T-cell (primary cell): ENCODE data around the gene IFIT2. TPM values are rescaled to one million over a fixed set of nuclear protein-coding genes. Genes with fewer than 3 reads are reported as not detected.

Experiments
- ATAC-seq, 4 experiments: fragments of 200-7000 bp in 3 of 4; fragments of 150-1000 bp in 1 of 4; cut with Tn5 transposase; replicated peaks in 1 of 4; 1 replicate in 3 of 4; 2 replicates in 1 of 4; pipeline ENCODE4 v1.10.0; 2021; ENCODE audit warnings: moderate library complexity in 3 of 4, mild to moderate bottlenecking in 2 of 4, moderate number of reproducible peaks in 1 of 4
- CTCF ChIA-PET, 2 donors: fragments of 300-600 bp; sonication (Branson Sonifier 250); formaldehyde crosslinking; loops; one replicate each; lab custom pipeline; 2022; ENCODE audit warnings: antibody characterized with exemption in 2 of 2; lab: Charles Lee
- POLR2A ChIA-PET, 2 donors: fragments of 300-600 bp; sonication (Branson Sonifier 250); formaldehyde crosslinking; loops; one replicate each; lab custom pipeline; 2022; ENCODE audit warnings: antibody characterized with exemption in 2 of 2; lab: Charles Lee
- DNase-seq, 35 experiments: peaks; one replicate each; pipeline versions ENCODE4 v3.0.0 to v3.0.0-alpha.2; 2013 to 2023
- H3K27ac ChIP-seq: one replicate; pipeline ENCODE4 v1.5.1; 2013; ENCODE audit warnings: low read length
- H3K27me3 ChIP-seq, 2 experiments: replicated peaks in 1 of 2; 1 replicate in 1 of 2; 2 replicates in 1 of 2; pipeline versions ENCODE4 v1.6.1 to v1.7.0; 2013; ENCODE audit warnings: low read length in 1 of 2, mixed read lengths in 1 of 2; ENCODE audit not compliant: control insufficient read depth in 2 of 2, insufficient read depth in 2 of 2; ENCODE audit errors: extremely low read depth in 1 of 2
- H3K36me3 ChIP-seq, 2 donors: 1 replicate in 1 of 2; 2 replicates in 1 of 2; pipeline versions ENCODE4 v1.6.1 to v1.7.0; 2013; ENCODE audit warnings: low read length in 1 of 2; ENCODE audit not compliant: control insufficient read depth in 2 of 2, insufficient read depth in 1 of 2; ENCODE audit errors: extremely low read depth in 1 of 2
- H3K4me1 ChIP-seq, 2 experiments: 1 replicate in 1 of 2; 2 replicates in 1 of 2; pipeline versions ENCODE4 v1.6.1 to v1.7.0; 2013; ENCODE audit warnings: low read length in 2 of 2, mixed read lengths in 1 of 2; ENCODE audit not compliant: insufficient read depth in 2 of 2, control insufficient read depth in 1 of 2; ENCODE audit errors: extremely low read depth in 1 of 2
- H3K4me3 ChIP-seq, 2 donors: 1 replicate in 1 of 2; 2 replicates in 1 of 2; pipeline versions ENCODE4 v1.5.1 to v1.7.0; 2013; ENCODE audit warnings: mild to moderate bottlenecking in 2 of 2, low read length in 1 of 2, moderate library complexity in 1 of 2; ENCODE audit not compliant: control insufficient read depth in 1 of 2; ENCODE audit errors: extremely low read depth in 1 of 2
- H3K9me3 ChIP-seq: 2 replicates; pipeline ENCODE4 v1.7.0; 2013
- H3K27ac Mint-ChIP-seq, 2 donors: one replicate each; pipeline ENCODE4 v1.8.0; 2020 to 2021; ENCODE audit warnings: mild to moderate bottlenecking in 2 of 2, mixed read lengths in 2 of 2
- H3K27me3 Mint-ChIP-seq, 2 donors: one replicate each; pipeline ENCODE4 v1.8.0; 2021 to 2022; ENCODE audit warnings: mixed read lengths in 2 of 2
- H3K36me3 Mint-ChIP-seq: one replicate; pipeline ENCODE4 v1.8.0; 2021; ENCODE audit warnings: mixed read lengths
- H3K4me1 Mint-ChIP-seq, 3 donors: one replicate each; pipeline ENCODE4 v1.8.0; 2020 to 2022; ENCODE audit warnings: mixed read lengths in 3 of 3, mild to moderate bottlenecking in 1 of 3
- H3K4me3 Mint-ChIP-seq, 3 donors: one replicate each; pipeline ENCODE4 v1.8.0; 2020 to 2022; ENCODE audit warnings: mild to moderate bottlenecking in 3 of 3, mixed read lengths in 3 of 3, moderate library complexity in 3 of 3
- H3K9me3 Mint-ChIP-seq, 3 donors: one replicate each; pipeline ENCODE4 v1.8.0; 2020 to 2022; ENCODE audit warnings: mixed read lengths in 3 of 3
- WGBS: methylation state at CpG from one replicate; pipeline ENCODE4 v1.1.5; 2013; ENCODE audit warnings: missing lambda C conversion rate; ENCODE audit not compliant: insufficient coverage; 5-methylcytosine and 5-hydroxymethylcytosine counted together
- total RNA-seq, 35 experiments: library from RNA in 6 of 35; stranded (reverse) in 6 of 35; fragments of 120-200 nt in 1 of 35; gene quantifications; one replicate each; pipeline versions ENCODE4 v1.2.1 to v1.2.4 and lab custom pipeline; 2013 to 2026

Gene IFIT2
- total RNA-seq, 5 donors from 2014 or later (not counting 1 experiment from before 2014, with no cell fraction given) = 6.4 to 13.9 (median 6.8) TPM

DNA sequence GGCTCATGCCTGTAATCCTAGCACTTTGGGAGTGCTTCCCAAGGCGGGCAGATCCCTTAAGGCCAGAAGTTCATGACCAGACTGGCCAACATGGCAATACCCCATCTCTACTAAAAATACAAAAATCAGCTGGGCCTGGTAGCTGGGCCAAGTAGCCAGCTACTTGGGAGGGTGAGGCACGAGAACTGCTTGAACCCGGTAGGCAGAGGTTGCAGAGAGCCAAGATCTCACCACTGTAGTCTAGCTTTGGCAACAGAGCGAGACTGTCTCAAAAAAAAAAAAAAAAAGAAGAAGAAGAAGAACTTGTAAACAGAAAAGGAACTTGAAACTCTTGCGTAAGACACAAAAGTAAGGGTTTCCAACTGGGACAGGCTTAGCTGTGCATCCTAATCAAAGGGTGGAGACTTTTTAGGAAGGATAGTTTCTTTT lies 5.6 kb upstream of the IFIT2 start:
- Mint-ChIP-seq H3K27me3 (no peaks in the 10 kb centered on the region), H3K4me1 (peaks cover 14 to 47% (median 19%) of the 10 kb centered on the region in 3 donors), H3K9me3 (peaks cover 7 to 10% (median 8%) of the 10 kb centered on the region in 3 donors), H3K36me3 (peaks cover 7% of the 10 kb centered on the region), H3K27ac (no peak overlapping the region), H3K4me3 (no peak overlapping the region)
- H3K27me3 ChIP-seq = no peaks in the 10 kb centered on the region
- H3K9me3 ChIP-seq = no peaks in the 10 kb centered on the region
- ChIA-PET CTCF (interaction anchor here in 1 of 2 donors (0.7 kb wide), 2 partner anchors 91 to 99 kb away, joined by 3 to 7 read pairs; no protein-coding TSS in a partner anchor), POLR2A (interaction anchor here (0.7 kb wide), 2 partner anchors 46 to 1047 kb away, joined by 5 to 9 read pairs; no protein-coding TSS in a partner anchor)
- H3K4me3 ChIP-seq = no peak overlapping the region
- no peaks in the 10 kb centered on the region for H3K36me3 ChIP-seq
- no peak for DNase-seq
- WGBS = 100% methylated on average over 2 of the region's 5 CpGs
- no peak for ATAC-seq
- peaks cover 6% of the 10 kb centered on the region in 2 experiments for H3K4me1 ChIP-seq
- H3K27ac ChIP-seq = no peak overlapping the region

DNA sequence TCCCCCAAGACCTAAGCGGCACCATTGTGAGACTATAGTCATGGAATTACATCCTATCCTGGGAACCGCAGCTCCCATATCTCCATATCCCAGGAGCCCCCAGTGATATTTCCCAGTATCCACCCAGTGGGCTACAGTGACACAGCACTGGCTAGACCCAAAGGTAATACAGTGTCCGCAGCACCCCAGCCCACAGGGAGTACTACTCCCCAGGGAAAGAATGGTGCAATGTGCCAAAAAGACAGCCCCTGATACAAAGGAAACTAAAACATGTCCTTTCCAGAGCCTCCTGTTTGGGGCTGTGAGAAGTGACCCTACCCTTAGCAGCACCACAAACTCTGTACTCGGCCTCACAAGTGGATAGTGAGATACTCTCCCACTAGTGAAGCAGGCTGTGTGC lies 4.5 kb upstream of the IFIT2 start:
- peaks cover 16 to 51% (median 25%) of the 10 kb centered on the region in 3 donors for H3K4me1 Mint-ChIP-seq
- H3K27me3 ChIP-seq = no peaks in the 10 kb centered on the region
- no peak overlapping the region for H3K4me3 ChIP-seq
- no peak overlapping the region for H3K4me3 Mint-ChIP-seq
- ATAC-seq (no peak), DNase-seq (no peak)
- H3K4me1 ChIP-seq = peaks cover 7 to 10% of the 10 kb centered on the region in 2 experiments
- no peak overlapping the region for H3K27ac ChIP-seq
- H3K36me3 ChIP-seq = no peaks in the 10 kb centered on the region
- ChIA-PET CTCF (no interaction called here), POLR2A (no interaction called here)
- no peaks in the 10 kb centered on the region for H3K27me3 Mint-ChIP-seq
- H3K9me3 ChIP-seq = no peaks in the 10 kb centered on the region
- 100% methylated on average over 3 of the region's 4 CpGs for WGBS
- no peak overlapping the region for H3K27ac Mint-ChIP-seq
- H3K36me3 Mint-ChIP-seq = peaks cover 7% of the 10 kb centered on the region
- H3K9me3 Mint-ChIP-seq = peaks cover 7 to 10% (median 8%) of the 10 kb centered on the region in 3 donors

DNA sequence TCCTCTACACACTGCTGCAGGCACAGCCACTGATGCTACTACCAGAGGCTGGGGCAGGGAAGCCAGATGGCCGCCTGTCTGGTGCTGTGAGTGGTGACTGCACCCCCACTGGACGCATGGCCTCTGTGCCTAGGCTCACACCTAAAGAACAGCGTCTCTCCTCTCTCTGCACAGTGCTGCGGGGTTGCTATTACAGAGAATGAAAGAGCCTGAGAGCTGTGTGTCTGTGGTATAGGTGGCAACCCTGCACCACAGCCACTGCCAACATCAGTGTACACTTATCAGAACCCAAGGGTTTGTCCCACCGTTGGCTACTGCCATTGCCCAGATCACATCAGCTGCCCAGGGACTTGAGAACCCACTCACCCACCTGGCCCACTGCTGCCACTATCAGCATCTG lies 4.1 kb upstream of the IFIT2 start:
- ATAC-seq (no peak), DNase-seq (no peak)
- H3K4me3 Mint-ChIP-seq = no peak overlapping the region
- H3K27me3 Mint-ChIP-seq = no peaks in the 10 kb centered on the region
- H3K4me1 Mint-ChIP-seq = peaks cover 20 to 55% (median 30%) of the 10 kb centered on the region in 3 donors
- POLR2A ChIA-PET = no interaction called here
- Histone ChIP-seq H3K4me1 (peaks cover 10 to 14% of the 10 kb centered on the region in 2 experiments), H3K4me3 (no peak overlapping the region), H3K27ac (no peak overlapping the region), H3K9me3 (no peaks in the 10 kb centered on the region), H3K36me3 (no peaks in the 10 kb centered on the region), H3K27me3 (no peaks in the 10 kb centered on the region)
- peaks cover 7 to 10% (median 8%) of the 10 kb centered on the region in 3 donors for H3K9me3 Mint-ChIP-seq
- no peak overlapping the region for H3K27ac Mint-ChIP-seq
- CTCF ChIA-PET = no interaction called here
- WGBS = 90% methylated on average over 3 of the region's 5 CpGs
- H3K36me3 Mint-ChIP-seq = peaks cover 7% of the 10 kb centered on the region

DNA sequence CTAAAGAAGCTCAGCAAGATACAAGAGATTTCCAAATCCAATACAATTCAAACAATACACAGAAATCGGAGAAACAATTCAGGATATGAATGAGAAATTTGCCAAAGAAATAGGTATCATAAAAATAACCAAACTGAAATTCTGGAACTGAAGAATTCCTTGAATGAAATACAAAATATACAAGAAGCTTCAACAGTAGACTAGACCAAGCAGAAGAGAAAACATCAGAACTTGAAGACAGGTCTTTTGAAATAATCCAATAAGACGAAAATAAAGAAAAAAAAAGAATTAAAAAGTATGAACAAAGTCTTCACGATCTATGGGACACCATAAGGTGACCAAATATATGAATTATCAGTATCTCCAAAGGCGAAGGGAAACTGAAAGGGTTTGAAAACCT lies 2.8 kb upstream of the IFIT2 start:
- ChIA-PET CTCF (no interaction called here), POLR2A (no interaction called here)
- Histone ChIP-seq H3K4me1 (peaks cover 20 to 22% of the 10 kb centered on the region in 2 experiments), H3K27me3 (no peaks in the 10 kb centered on the region), H3K27ac (no peak overlapping the region), H3K4me3 (no peak overlapping the region), H3K9me3 (no peaks in the 10 kb centered on the region), H3K36me3 (no peaks in the 10 kb centered on the region)
- H3K36me3 Mint-ChIP-seq = peaks cover 15% of the 10 kb centered on the region
- peak overlapping the region; percentile 5 to 76 for H3K27ac Mint-ChIP-seq
- no peaks in the 10 kb centered on the region for H3K27me3 Mint-ChIP-seq
- no peak overlapping the region for H3K4me3 Mint-ChIP-seq
- peaks cover 27 to 61% (median 36%) of the 10 kb centered on the region in 3 donors for H3K4me1 Mint-ChIP-seq
- ATAC-seq (no peak), DNase-seq (no peak)
- whole genome bisulfite sequencing = no CpG with 5 or more reads among the region's 4 CpGs
- peaks cover 7 to 10% (median 8%) of the 10 kb centered on the region in 3 donors for H3K9me3 Mint-ChIP-seq

DNA sequence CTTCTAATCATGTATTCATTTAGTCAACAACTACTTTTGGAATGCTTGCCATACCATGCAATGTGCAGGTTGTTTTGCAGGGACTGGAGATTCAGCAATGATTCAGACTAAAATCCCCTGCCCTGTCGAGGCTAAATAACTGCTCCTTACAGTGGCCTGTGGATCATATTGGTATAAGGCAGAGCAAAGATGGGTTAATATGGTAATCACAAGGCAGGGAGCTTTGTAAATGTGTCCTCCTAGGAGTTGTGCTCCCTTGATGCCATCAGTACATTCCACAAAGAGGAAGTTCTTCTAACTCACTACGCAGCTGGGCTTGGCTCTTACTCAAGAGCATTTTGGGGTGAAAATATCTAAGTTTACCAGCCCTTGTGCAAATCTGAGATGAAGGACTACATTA lies 614 bp upstream of the IFIT2 start:
- peaks cover 34% of the 10 kb centered on the region for H3K36me3 Mint-ChIP-seq
- peak in 6 of 35 experiments; percentile 6 to 53 (median 16) for DNase-seq
- H3K9me3 Mint-ChIP-seq = peaks cover 7 to 10% (median 10%) of the 10 kb centered on the region in 3 donors
- Histone ChIP-seq H3K36me3 (peaks cover 0 to 6% of the 10 kb centered on the region in 2 donors), H3K9me3 (no peaks in the 10 kb centered on the region), H3K4me1 (peaks cover 22% of the 10 kb centered on the region in 2 experiments), H3K27me3 (no peaks in the 10 kb centered on the region), H3K27ac (peak overlapping the region; percentile 90), H3K4me3 (peak overlapping the region; percentile 64 to 83)
- WGBS = 17% methylated on average over 1 of the region's 2 CpGs
- H3K4me3 Mint-ChIP-seq = peak overlapping the region; percentile 85 to 96 (median 88)
- POLR2A ChIA-PET = interaction anchor here (0.5 to 2.2 kb wide), 8 partner anchors 27 to 1572 kb away, joined by 3 to 10 read pairs (median 5); partner anchors contain the start of genes IFIT1 (in 1 of the 2) and IFIT3 (in 1 of the 2)
- H3K4me1 Mint-ChIP-seq = peaks cover 31 to 59% (median 39%) of the 10 kb centered on the region in 3 donors
- peak; percentile 16 to 57 (median 48) for ATAC-seq
- H3K27me3 Mint-ChIP-seq = no peaks in the 10 kb centered on the region
- peak overlapping the region; percentile 98 to 99 for H3K27ac Mint-ChIP-seq
- CTCF ChIA-PET = interaction anchor here in 1 of 2 donors (0.7 to 1.9 kb wide), 7 partner anchors 27 to 118 kb away, joined by 3 to 15 read pairs (median 4); partner anchors contain the start of genes IFIT3 and IFIT5

DNA sequence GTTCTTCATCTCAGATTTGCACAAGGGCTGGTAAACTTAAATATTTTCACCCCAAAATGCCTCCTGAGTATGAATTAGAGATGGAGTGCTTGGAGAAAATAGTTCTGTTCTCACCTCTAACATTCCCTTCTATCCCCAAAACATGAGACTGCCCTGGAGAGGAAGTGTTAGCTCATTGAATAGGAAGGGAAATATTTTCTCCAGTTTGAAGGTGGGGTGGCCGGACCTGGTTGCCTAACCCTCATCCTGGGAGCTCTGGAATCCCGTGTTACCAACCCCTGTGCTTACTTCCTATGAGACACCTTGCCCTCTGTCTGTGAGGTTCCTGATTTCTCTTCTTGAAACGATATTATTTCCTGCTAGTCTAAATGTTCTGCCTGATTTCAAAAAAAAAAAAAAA lies 779 bp downstream of the IFIT2 start:
- Histone ChIP-seq H3K27ac (peak overlapping the region; percentile 90), H3K4me1 (peaks cover 22% of the 10 kb centered on the region in 2 experiments), H3K9me3 (no peaks in the 10 kb centered on the region), H3K36me3 (peaks cover 7 to 20% of the 10 kb centered on the region in 2 donors), H3K4me3 (peak overlapping the region; percentile 64 to 83), H3K27me3 (no peaks in the 10 kb centered on the region)
- H3K36me3 Mint-ChIP-seq = peaks cover 48% of the 10 kb centered on the region
- H3K27ac Mint-ChIP-seq = peak overlapping the region; percentile 98 to 99
- H3K27me3 Mint-ChIP-seq = no peaks in the 10 kb centered on the region
- H3K9me3 Mint-ChIP-seq = peaks cover 13 to 16% (median 15%) of the 10 kb centered on the region in 3 donors
- H3K4me3 Mint-ChIP-seq = peak overlapping the region; percentile 85 to 96 (median 88)
- ATAC-seq (no peak), DNase-seq (peak in 1 of 35 experiments; percentile 15)
- H3K4me1 Mint-ChIP-seq = peaks cover 33 to 53% (median 43%) of the 10 kb centered on the region in 3 donors
- POLR2A ChIA-PET = interaction anchor here (1.0 to 2.2 kb wide), 3 partner anchors 26 to 90 kb away, joined by 3 to 10 read pairs (median 6); partner anchors contain the start of genes IFIT1 (in 1 of the 2) and IFIT3 (in 1 of the 2)
- WGBS = no CpG with 5 or more reads among the region's 3 CpGs
- CTCF ChIA-PET = interaction anchor here in 1 of 2 donors (0.8 to 1.9 kb wide), 8 partner anchors 30 to 116 kb away, joined by 3 to 15 read pairs (median 6); partner anchors contain the start of genes IFIT1, IFIT5 and LIPA
